HEK293 (cell line): ENCODE measurements around the gene CFAP70.

Experiments used
- HIC1 ChIP-seq: fragments of 450-650 bp; formaldehyde crosslinking; IDR thresholded peaks from 2 replicates; pipeline ENCODE4 v1.5.1; 2016; ENCODE audit warnings: missing biosample characterization, missing genetic modification characterization
- KLF10 ChIP-seq: fragments of 450-650 bp; IDR thresholded peaks from 2 replicates; pipeline ENCODE4 v1.5.1; 2018; ENCODE audit warnings: missing biosample characterization, mild to moderate bottlenecking, missing genetic modification characterization
- MYNN ChIP-seq: fragments of 450-650 bp; formaldehyde crosslinking; IDR thresholded peaks from 2 replicates; pipeline ENCODE4 v1.5.1; 2016; ENCODE audit warnings: missing biosample characterization, missing genetic modification characterization, borderline replicate concordance
- ZBTB21 ChIP-seq: fragments of 450-650 bp; formaldehyde crosslinking; IDR thresholded peaks from 2 replicates; pipeline ENCODE4 v1.5.1; 2017; ENCODE audit warnings: missing biosample characterization, missing genetic modification characterization
- ZBTB26 ChIP-seq: fragments of 450-650 bp; formaldehyde crosslinking; optimal IDR thresholded peaks from 2 replicates; pipeline ENCODE3; 2016; ENCODE audit warnings: missing biosample characterization, mild to moderate bottlenecking, missing genetic modification characterization
- ZBTB48 ChIP-seq: fragments of 450-650 bp; formaldehyde crosslinking; IDR thresholded peaks from 2 replicates; pipeline ENCODE4 v1.5.1; 2016; ENCODE audit warnings: missing biosample characterization, missing genetic modification characterization
- ZFP69B ChIP-seq: fragments of 450-650 bp; formaldehyde crosslinking; IDR thresholded peaks from 2 replicates; pipeline ENCODE4 v1.5.1; 2016; ENCODE audit warnings: missing biosample characterization, missing genetic modification characterization
- ZNF16 ChIP-seq: fragments of 450-650 bp; formaldehyde crosslinking; IDR thresholded peaks from 2 replicates; pipeline ENCODE4 v1.5.1; 2016; ENCODE audit warnings: low read depth, missing biosample characterization, missing genetic modification characterization
- ZNF266 ChIP-seq: fragments of 450-650 bp; formaldehyde crosslinking; IDR thresholded peaks from 2 replicates; pipeline ENCODE4 v1.5.1; 2016; ENCODE audit warnings: missing biosample characterization, missing genetic modification characterization, low read depth
- ZNF302 ChIP-seq: fragments of 450-650 bp; formaldehyde crosslinking; IDR thresholded peaks from 2 replicates; pipeline ENCODE4 v1.5.1; 2016; ENCODE audit warnings: missing biosample characterization, missing genetic modification characterization, low read depth
- ZNF354C ChIP-seq: fragments of 450-650 bp; formaldehyde crosslinking; IDR thresholded peaks from 2 replicates; pipeline ENCODE4 v1.5.1; 2016; ENCODE audit warnings: missing biosample characterization, missing genetic modification characterization, low read depth, borderline replicate concordance
- ZNF426 ChIP-seq: fragments of 450-650 bp; formaldehyde crosslinking; IDR thresholded peaks from 2 replicates; pipeline ENCODE4 v1.5.1; 2017; ENCODE audit warnings: missing biosample characterization, missing genetic modification characterization, mild to moderate bottlenecking, inconsistent platforms, moderate library complexity
- ZNF510 ChIP-seq: fragments of 450-650 bp; formaldehyde crosslinking; IDR thresholded peaks from 2 replicates; pipeline ENCODE4 v1.5.1; 2018; ENCODE audit warnings: mild to moderate bottlenecking, missing genetic modification characterization, missing biosample characterization; ENCODE audit not compliant: insufficient replicate concordance
- ZNF518A ChIP-seq: fragments of 450-650 bp; formaldehyde crosslinking; conservative IDR thresholded peaks from 2 replicates; pipeline ENCODE4 v1.5.1; 2016; ENCODE audit warnings: low read depth, missing biosample characterization, missing genetic modification characterization
- ZNF571 ChIP-seq: fragments of 450-650 bp; formaldehyde crosslinking; IDR thresholded peaks from 2 replicates; pipeline ENCODE4 v1.5.0; 2017; ENCODE audit warnings: missing biosample characterization, missing genetic modification characterization
- ZNF600 ChIP-seq: fragments of 450-650 bp; formaldehyde crosslinking; IDR thresholded peaks from 2 replicates; pipeline ENCODE4 v1.5.1; 2016; ENCODE audit warnings: missing biosample characterization, missing genetic modification characterization
- ZNF639 ChIP-seq: fragments of 450-650 bp; formaldehyde crosslinking; IDR thresholded peaks from 2 replicates; pipeline ENCODE4 v1.5.1; 2016; ENCODE audit warnings: missing biosample characterization, missing genetic modification characterization
- ZNF777 ChIP-seq: fragments of 450-650 bp; formaldehyde crosslinking; IDR thresholded peaks from 2 replicates; pipeline ENCODE4 v1.5.1; 2017; ENCODE audit warnings: missing biosample characterization, missing genetic modification characterization, borderline replicate concordance
- ZNF843 ChIP-seq: fragments of 450-650 bp; formaldehyde crosslinking; IDR thresholded peaks from 2 replicates; pipeline ENCODE4 v1.5.1; 2016; ENCODE audit warnings: missing biosample characterization, missing genetic modification characterization
- ZSCAN16 ChIP-seq: fragments of 450-650 bp; formaldehyde crosslinking; IDR thresholded peaks from 2 replicates; pipeline ENCODE4 v1.5.1; 2016; ENCODE audit warnings: missing biosample characterization, missing genetic modification characterization
- TF ChIP-seq, protein P1 (sequence below): fragments of 450-650 bp; formaldehyde crosslinking; IDR thresholded peaks from 2 replicates; pipeline ENCODE4 v1.5.1; 2017; ENCODE audit warnings: missing biosample characterization, missing genetic modification characterization
- TF ChIP-seq, protein P2 (sequence below): fragments of 450-650 bp; formaldehyde crosslinking; IDR thresholded peaks from 2 replicates; pipeline ENCODE4 v1.5.0; 2017; ENCODE audit warnings: missing biosample characterization, missing genetic modification characterization, borderline replicate concordance
- TF ChIP-seq, protein P3 (sequence below): IDR thresholded peaks from 2 replicates; pipeline ENCODE4 v1.6.1; 2011; ENCODE audit warnings: mild to moderate bottlenecking, low read depth, low read length, borderline replicate concordance

The CFAP70 gene

GRCh38 chr10:73252445-73253224, 106.0 kb downstream of the CFAP70 start, which contains the start of gene MRPS16 (continued):
- TF ChIP-seq ZNF518A, result peak; percentile 89
- no peak for TF ChIP-seq ZBTB21 (tag by site-specific recombination)
- no peak for TF ChIP-seq ZNF302
- no peak for TF ChIP-seq ZNF510 (tag by site-specific recombination)
- TF ChIP-seq, protein P1, sequence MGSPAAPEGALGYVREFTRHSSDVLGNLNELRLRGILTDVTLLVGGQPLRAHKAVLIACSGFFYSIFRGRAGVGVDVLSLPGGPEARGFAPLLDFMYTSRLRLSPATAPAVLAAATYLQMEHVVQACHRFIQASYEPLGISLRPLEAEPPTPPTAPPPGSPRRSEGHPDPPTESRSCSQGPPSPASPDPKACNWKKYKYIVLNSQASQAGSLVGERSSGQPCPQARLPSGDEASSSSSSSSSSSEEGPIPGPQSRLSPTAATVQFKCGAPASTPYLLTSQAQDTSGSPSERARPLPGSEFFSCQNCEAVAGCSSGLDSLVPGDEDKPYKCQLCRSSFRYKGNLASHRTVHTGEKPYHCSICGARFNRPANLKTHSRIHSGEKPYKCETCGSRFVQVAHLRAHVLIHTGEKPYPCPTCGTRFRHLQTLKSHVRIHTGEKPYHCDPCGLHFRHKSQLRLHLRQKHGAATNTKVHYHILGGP (tag by site-specific recombination), result no peak
- peak; percentile 45; the same call in 1 of the 2 replicates for TF ChIP-seq ZNF843 (tag by site-specific recombination)
- TF ChIP-seq ZSCAN16, result no peak
- TF ChIP-seq ZFP69B, result no peak
- TF ChIP-seq MYNN (tag by site-specific recombination), result no peak
- no peak for TF ChIP-seq ZNF571 (tag by site-specific recombination)
- TF ChIP-seq ZNF354C (tag by site-specific recombination), result no peak
- TF ChIP-seq ZNF777, result no peak
- peak; percentile 89 for TF ChIP-seq ZNF600 (tag by site-specific recombination)
- TF ChIP-seq, protein P2, sequence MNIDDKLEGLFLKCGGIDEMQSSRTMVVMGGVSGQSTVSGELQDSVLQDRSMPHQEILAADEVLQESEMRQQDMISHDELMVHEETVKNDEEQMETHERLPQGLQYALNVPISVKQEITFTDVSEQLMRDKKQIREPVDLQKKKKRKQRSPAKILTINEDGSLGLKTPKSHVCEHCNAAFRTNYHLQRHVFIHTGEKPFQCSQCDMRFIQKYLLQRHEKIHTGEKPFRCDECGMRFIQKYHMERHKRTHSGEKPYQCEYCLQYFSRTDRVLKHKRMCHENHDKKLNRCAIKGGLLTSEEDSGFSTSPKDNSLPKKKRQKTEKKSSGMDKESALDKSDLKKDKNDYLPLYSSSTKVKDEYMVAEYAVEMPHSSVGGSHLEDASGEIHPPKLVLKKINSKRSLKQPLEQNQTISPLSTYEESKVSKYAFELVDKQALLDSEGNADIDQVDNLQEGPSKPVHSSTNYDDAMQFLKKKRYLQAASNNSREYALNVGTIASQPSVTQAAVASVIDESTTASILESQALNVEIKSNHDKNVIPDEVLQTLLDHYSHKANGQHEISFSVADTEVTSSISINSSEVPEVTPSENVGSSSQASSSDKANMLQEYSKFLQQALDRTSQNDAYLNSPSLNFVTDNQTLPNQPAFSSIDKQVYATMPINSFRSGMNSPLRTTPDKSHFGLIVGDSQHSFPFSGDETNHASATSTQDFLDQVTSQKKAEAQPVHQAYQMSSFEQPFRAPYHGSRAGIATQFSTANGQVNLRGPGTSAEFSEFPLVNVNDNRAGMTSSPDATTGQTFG (tag by site-specific recombination), result no peak
- TF ChIP-seq ZNF16, result no peak
- TF ChIP-seq, protein P3, sequence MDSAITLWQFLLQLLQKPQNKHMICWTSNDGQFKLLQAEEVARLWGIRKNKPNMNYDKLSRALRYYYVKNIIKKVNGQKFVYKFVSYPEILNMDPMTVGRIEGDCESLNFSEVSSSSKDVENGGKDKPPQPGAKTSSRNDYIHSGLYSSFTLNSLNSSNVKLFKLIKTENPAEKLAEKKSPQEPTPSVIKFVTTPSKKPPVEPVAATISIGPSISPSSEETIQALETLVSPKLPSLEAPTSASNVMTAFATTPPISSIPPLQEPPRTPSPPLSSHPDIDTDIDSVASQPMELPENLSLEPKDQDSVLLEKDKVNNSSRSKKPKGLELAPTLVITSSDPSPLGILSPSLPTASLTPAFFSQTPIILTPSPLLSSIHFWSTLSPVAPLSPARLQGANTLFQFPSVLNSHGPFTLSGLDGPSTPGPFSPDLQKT, result no peak; the same call in 1 of the 2 replicates
- peak; percentile 60 for TF ChIP-seq ZBTB26 (tag by site-specific recombination)
- TF ChIP-seq ZBTB48 (tag by site-specific recombination), result peak; percentile 97
- no peak for TF ChIP-seq ZNF426 (tag by site-specific recombination)
- TF ChIP-seq ZNF639 (tag by site-specific recombination), result peak; percentile 84
- no peak for TF ChIP-seq ZNF266
- TF ChIP-seq KLF10, result peak; percentile 61
- no peak for TF ChIP-seq HIC1 (tag by site-specific recombination)
